Panc1 (cell line): ENCODE data around the gene KLK15. TPM values are rescaled to one million over a fixed set of nuclear protein-coding genes. Genes with fewer than 3 reads are reported as not detected.

Experiments used
- ATAC-seq: fragments of 200-7000 bp; cut with Tn5 transposase; 2 replicates; pipeline ENCODE4 v1.9.1; 2020; ENCODE audit warnings: mild to moderate bottlenecking, moderate library complexity
- BruUV-seq: library from RNA; stranded (reverse); fragments of 400-500 nt; replicated peaks from 2 replicates; lab custom pipeline; 2021; lab: Mats Ljungman, UMichigan
- CTCF ChIA-PET: fragments of 300-600 bp; sonication (Branson Sonifier 250); formaldehyde crosslinking; loops from one replicate; lab custom pipeline; 2022; ENCODE audit warnings: antibody characterized with exemption; lab: Charles Lee
- POLR2A ChIA-PET: fragments of 300-600 bp; sonication (Branson Sonifier 250); formaldehyde crosslinking; loops from one replicate; lab custom pipeline; 2022; ENCODE audit warnings: antibody characterized with exemption; lab: Charles Lee
- DNase-seq: peaks from one replicate; pipeline ENCODE4 v3.0.0-alpha.2; 2010; ENCODE audit warnings: low read depth, low spot score
- H3K27ac ChIP-seq: 2 replicates; pipeline ENCODE4 v1.5.1; 2011; ENCODE audit warnings: mild to moderate bottlenecking, low read length, inconsistent platforms
- H3K27me3 ChIP-seq: fragments of 200-500 bp; sonication (Bioruptor generic); 2 replicates; pipeline ENCODE4 v1.6.0; 2014; ENCODE audit warnings: low read length, inconsistent platforms; ENCODE audit not compliant: control insufficient read depth, insufficient read depth
- H3K36me3 ChIP-seq: fragments of 200-500 bp; sonication (Bioruptor generic); 2 replicates; pipeline ENCODE4 v1.5.1; 2014; ENCODE audit warnings: inconsistent platforms, mild to moderate bottlenecking, low read length, moderate library complexity; ENCODE audit not compliant: control insufficient read depth, insufficient read depth
- H3K4me1 ChIP-seq: 2 replicates; pipeline ENCODE4 v1.5.1; 2011; ENCODE audit warnings: inconsistent platforms, mild to moderate bottlenecking, low read length, moderate library complexity; ENCODE audit not compliant: control insufficient read depth, insufficient read depth
- H3K4me3 ChIP-seq, 2 experiments: 2 replicates each; pipeline ENCODE4 v1.5.1; 2011 to 2012; ENCODE audit warnings: low read depth in 2 of 2, low read length in 2 of 2, mild to moderate bottlenecking in 2 of 2, inconsistent platforms in 1 of 2, moderate library complexity in 1 of 2
- H3K9me3 ChIP-seq: fragments of 200-500 bp; sonication (Bioruptor generic); 2 replicates; pipeline ENCODE4 v1.5.1; 2014; ENCODE audit warnings: low read depth, mild to moderate bottlenecking, inconsistent platforms, low read length, moderate library complexity; ENCODE audit not compliant: control insufficient read depth, insufficient read depth
- CTCF ChIP-seq: fragments of 450-650 bp; IDR thresholded peaks from 2 replicates; pipeline ENCODE4 v1.5.1; 2017; ENCODE audit warnings: mild to moderate bottlenecking
- POLR2AphosphoS5 ChIP-seq: IDR thresholded peaks from 2 replicates; pipeline ENCODE4 v1.6.1; 2012; ENCODE audit warnings: mild to moderate bottlenecking, low read depth, low read length, moderate library complexity
- REST ChIP-seq, 2 experiments: IDR thresholded peaks; 2 replicates each; pipeline ENCODE4 v1.6.1; 2011 to 2012; ENCODE audit warnings: low read depth in 2 of 2, control low read depth in 1 of 2, low read length in 1 of 2, mild to moderate bottlenecking in 1 of 2, moderate library complexity in 1 of 2; ENCODE audit not compliant: insufficient read depth in 1 of 2
- SIN3A ChIP-seq: IDR thresholded peaks from 2 replicates; pipeline ENCODE4 v1.6.1; 2012; ENCODE audit warnings: low read depth, mild to moderate bottlenecking, low read length, moderate library complexity, borderline replicate concordance; ENCODE audit not compliant: insufficient read depth
- TCF7L2 ChIP-seq: IDR thresholded peaks from 2 replicates; pipeline ENCODE4 v1.6.1; 2011; ENCODE audit warnings: mild to moderate bottlenecking, low read depth, low read length, inconsistent platforms
- in situ Hi-C: cut with HindIII; loops from 2 replicates; pipeline ENCODE4 v1.10.0; 2016; ENCODE audit warnings: low sequenced_read_pairs, low pct_unique_long_range_greater_than_20kb
- intact Hi-C: fragments of 100-400 bp; cut with micrococcal nuclease; formaldehyde crosslinking; loops from one replicate; pipeline ENCODE4 v1.10.0; 2022; ENCODE audit not compliant: unreplicated experiment
- total RNA-seq: library from RNA; stranded (reverse); gene quantifications from one replicate; pipeline ENCODE4 v1.2.1, GENCODE V29; 2021; ENCODE audit not compliant: unreplicated experiment

Gene KLK15
- total RNA-seq, 1 experiment from 2014 or later, result not detected

- Histone ChIP-seq H3K9me3 (no peaks in the 10 kb centered on the region), H3K27me3 (no peaks in the 10 kb centered on the region), H3K27ac (no peak overlapping the region), H3K4me3 (no peak overlapping the region), H3K4me1 (peaks cover 8% of the 10 kb centered on the region), H3K36me3 (peaks cover 13% of the 10 kb centered on the region)
- ATAC-seq, result no peak
- TF ChIP-seq POLR2AphosphoS5, result no peak
- TF ChIP-seq CTCF, result no peak
- TF ChIP-seq REST (IDR thresholded peaks at IDR 0.05; ENCODE audit: insufficient read depth in 1 of 2, low read depth in 2 of 2, low read length in 1 of 2), result no peak
- no peak for TF ChIP-seq SIN3A
- TF ChIP-seq TCF7L2, result no peak
- CTCF ChIA-PET, result no interaction called here
- intact Hi-C loops, result loop anchor here (5.0 kb wide), 1 partner anchor 123 kb away; no protein-coding TSS in a partner anchor
- POLR2A ChIA-PET, result no interaction called here
- in situ Hi-C loops, result no loop called here
- no TSS peak for BruUV-seq
- no peak for DNase-seq
These were observed 33.9 kb downstream of the KLK15 start for GRCh38 chr19:50799547-50799851.

GRCh38 chr19:50798659-50799546 lies 34.5 kb downstream of the KLK15 start:
- Histone ChIP-seq H3K27me3 (no peaks in the 10 kb centered on the region), H3K36me3 (peaks cover 10% of the 10 kb centered on the region), H3K27ac (no peak overlapping the region), H3K4me3 (no peak overlapping the region), H3K9me3 (no peaks in the 10 kb centered on the region), H3K4me1 (peaks cover 8% of the 10 kb centered on the region)
- no TSS peak for BruUV-seq
- in situ Hi-C loops, result no loop called here
- ChIA-PET CTCF (no interaction called here), POLR2A (no interaction called here)
- DNase-seq (no peak), ATAC-seq (no peak)
- intact Hi-C loops, result loop anchor here (5.0 kb wide), 1 partner anchor 123 kb away; no protein-coding TSS in a partner anchor
- TF ChIP-seq REST (IDR thresholded peaks at IDR 0.05; ENCODE audit: insufficient read depth in 1 of 2, low read depth in 2 of 2, low read length in 1 of 2), result no peak
- TF ChIP-seq CTCF, result no peak
- no peak for TF ChIP-seq POLR2AphosphoS5
